HG03521 (cell line): ENCODE results near the gene ASAP2.

Source experiments
- ATAC-seq: cut with Tn5 transposase; IDR thresholded peaks from one replicate; pipeline ENCODE4 v1.9.1; 2021; ENCODE audit warnings: mild to moderate bottlenecking, moderate library complexity; ENCODE audit not compliant: unreplicated experiment

Gene ASAP2

GRCh38 chr2:9179572-9180201 is 26.9 kb upstream of the ASAP2 start:
- ATAC-seq = no peak

- no peak for ATAC-seq
Observed at GRCh38 chr2:9184361-9184760, 22.3 kb upstream of the ASAP2 start.

GRCh38 chr2:9187620-9188214 is 18.9 kb upstream of the ASAP2 start:
- ATAC-seq = no peak

- ATAC-seq = no peak
Observed at GRCh38 chr2:9188823-9189222, 17.8 kb upstream of the ASAP2 start.

GRCh38 chr2:9189901-9190300 is 16.7 kb upstream of the ASAP2 start:
- ATAC-seq = no peak

- no peak for ATAC-seq
Observed at GRCh38 chr2:9191041-9191481, 15.6 kb upstream of the ASAP2 start.

GRCh38 chr2:9192712-9193111 is 13.9 kb upstream of the ASAP2 start:
- ATAC-seq = no peak

GRCh38 chr2:9194352-9194751 is 12.3 kb upstream of the ASAP2 start:
- ATAC-seq = no peak

- ATAC-seq = no peak
Observed at GRCh38 chr2:9196637-9197036, 10.0 kb upstream of the ASAP2 start.

- no peak for ATAC-seq
Observed at GRCh38 chr2:9197916-9198315, 8.7 kb upstream of the ASAP2 start.

- no peak for ATAC-seq
Observed at GRCh38 chr2:9199716-9200632, 6.6 kb upstream of the ASAP2 start.

- no peak for ATAC-seq
Observed at GRCh38 chr2:9200633-9201015, 6.0 kb upstream of the ASAP2 start.

GRCh38 chr2:9201185-9201891 is 5.3 kb upstream of the ASAP2 start:
- no peak for ATAC-seq

- no peak for ATAC-seq
Observed at GRCh38 chr2:9203006-9203405, 3.6 kb upstream of the ASAP2 start.

GRCh38 chr2:9203876-9204275 is 2.7 kb upstream of the ASAP2 start:
- ATAC-seq = no peak

GRCh38 chr2:9204939-9205338 is 1.7 kb upstream of the ASAP2 start:
- ATAC-seq = no peak

- ATAC-seq = no peak
Observed at GRCh38 chr2:9205486-9205885, 1.1 kb upstream of the ASAP2 start.

GRCh38 chr2:9206991-9207640 is 504 bp downstream of the ASAP2 start:
- ATAC-seq = no peak

- no peak for ATAC-seq
Observed at GRCh38 chr2:9207641-9208311, 1.2 kb downstream of the ASAP2 start.

GRCh38 chr2:9208875-9209274 is 2.3 kb downstream of the ASAP2 start:
- ATAC-seq = no peak
